Transverse colon (tissue), 4 donors: Measurements from ENCODE around the gene KCNQ1OT1.

Experiments
- CTCF ChIP-seq, 5 experiments: fragments of 200-600 bp in 3 of 5; fragments of 450-650 bp in 2 of 5; sonication (generic) in 3 of 5; IDR thresholded peaks; 1 replicate in 2 of 5; 2 replicates in 3 of 5; pipeline ENCODE4 v1.5.1; 2016 to 2017; ENCODE audit warnings: antibody characterized with exemption in 5 of 5, inconsistent platforms in 3 of 5, mild to moderate bottlenecking in 2 of 5, moderate library complexity in 1 of 5
- POLR2AphosphoS5 ChIP-seq, 3 donors: sonication (generic); formaldehyde crosslinking; IDR thresholded peaks; one replicate each; pipeline ENCODE4 v1.6.1; 2016; ENCODE audit warnings: antibody characterized with exemption in 3 of 3

- TF ChIP-seq CTCF (IDR thresholded peaks at IDR 0.05) (no peak), POLR2AphosphoS5 (IDR thresholded peaks at IDR 0.05) (no peak)
These were observed 46.6 kb downstream of the KCNQ1OT1 start for GRCh38 chr11:2653198-2653551.
